ENCODE results near the gene NUBPL.
A peak's percentile ranks its signal among the peaks of the same experiment; 100 is the strongest.
"Not testable (repeated sequence)": the region's sequence is repeated elsewhere in the genome, so short reads cannot be mapped to it uniquely, and the experiment has no call there.

Gene NUBPL

DNA sequence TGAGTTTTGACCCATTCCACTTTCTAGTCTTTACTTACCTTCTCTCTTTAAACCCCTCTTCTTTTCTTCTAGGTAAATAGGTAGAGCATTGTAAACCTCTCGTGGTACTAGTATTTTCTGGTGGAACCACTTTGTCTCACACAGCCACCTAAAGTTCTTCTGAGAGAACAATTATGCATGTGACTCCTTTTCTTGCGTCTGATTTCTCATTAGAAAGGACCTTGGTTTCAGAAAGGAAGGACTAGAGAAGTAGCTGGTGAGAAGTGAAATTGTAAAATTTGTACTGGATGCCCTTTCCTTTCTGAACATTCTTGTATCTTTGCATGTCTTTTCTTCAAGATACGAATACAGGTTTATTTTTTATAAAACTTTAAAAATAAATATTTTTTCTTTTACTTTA is 99.0 kb downstream of the NUBPL start:
- intact Hi-C loops (cut with DNase I): no loop called here
- DNase-seq: no peak

DNA sequence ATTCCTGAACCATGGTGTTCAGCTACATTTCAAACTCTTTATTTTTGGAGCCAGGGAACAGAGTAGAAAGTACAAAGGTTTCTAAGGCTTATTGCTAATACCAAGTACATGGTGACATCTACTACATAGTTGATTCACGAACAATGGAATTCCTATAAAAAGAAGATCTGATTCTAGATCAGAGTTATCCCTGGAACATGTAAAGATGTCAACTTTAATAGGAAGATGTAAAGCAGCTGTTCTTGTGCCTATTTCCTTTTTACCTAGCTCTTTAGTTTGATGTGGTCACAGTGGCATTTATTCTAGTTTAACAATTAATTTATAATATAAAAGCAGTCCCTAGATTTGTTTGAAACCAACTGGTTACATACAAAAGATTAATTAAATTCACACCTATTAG is 99.5 kb downstream of the NUBPL start:
- DNase-seq: no peak
- intact Hi-C loops (cut with DNase I): no loop called here

DNA sequence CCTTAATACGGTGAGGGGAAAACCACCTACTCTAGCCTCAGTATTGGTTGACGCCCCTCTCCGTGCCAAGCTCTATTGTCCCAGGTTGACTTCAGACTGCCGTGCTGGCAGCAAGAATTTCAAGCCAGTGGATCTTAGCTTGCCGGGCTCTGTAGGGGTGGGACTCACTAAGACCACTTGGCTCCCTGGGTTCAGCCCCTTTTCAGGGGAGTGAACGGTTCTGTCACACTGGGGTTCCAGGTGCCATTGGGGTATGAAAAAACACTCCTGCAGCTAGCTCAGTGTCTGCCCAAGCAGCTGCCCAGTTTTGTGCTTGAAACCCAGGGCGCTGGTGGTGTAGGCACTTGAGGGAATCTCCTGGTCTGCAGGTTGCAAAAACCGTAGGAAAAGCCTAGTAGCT is 107.1 kb downstream of the NUBPL start:
- intact Hi-C loops (cut with DNase I): no loop called here
- DNase-seq: peak in 1 of 10 donors; percentile 49

DNA sequence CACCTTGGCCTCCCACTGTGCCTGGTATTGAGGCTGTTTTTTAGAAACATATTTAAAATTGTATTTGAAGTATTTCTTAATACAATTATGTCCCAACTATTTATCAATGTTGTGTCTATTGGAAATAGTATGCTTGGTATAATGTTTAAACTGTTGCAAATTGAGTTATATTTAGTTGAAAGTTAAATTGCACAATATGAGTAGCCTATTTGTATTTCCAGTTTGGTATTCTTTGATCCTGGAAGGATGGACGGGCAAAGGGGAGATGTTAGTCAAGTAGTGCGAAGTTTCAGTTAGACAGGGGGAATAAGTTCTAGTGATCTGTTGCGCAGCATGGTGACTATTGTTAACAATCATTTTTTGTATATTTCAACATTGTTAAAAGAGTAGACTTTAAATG is 111.5 kb downstream of the NUBPL start:
- intact Hi-C loops (cut with DNase I): no loop called here
- no peak for DNase-seq

DNA sequence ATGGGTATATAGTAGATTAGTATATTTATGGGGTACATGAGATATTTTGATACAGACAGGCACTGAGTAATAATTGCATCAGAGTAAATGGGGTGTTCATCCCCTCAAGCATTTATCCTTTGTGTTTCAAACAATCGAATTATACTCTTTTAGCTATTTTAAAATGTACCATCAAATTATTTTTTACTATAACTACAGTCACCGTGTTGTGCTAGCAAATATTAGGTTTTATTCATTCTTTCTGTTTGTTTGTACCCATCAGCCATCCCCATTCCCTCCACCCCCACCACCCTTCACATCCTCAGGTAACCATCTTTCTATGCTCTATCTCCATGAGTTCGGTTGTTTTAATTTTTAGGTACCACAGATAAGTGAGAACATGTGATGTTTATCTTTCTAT is 115.8 kb downstream of the NUBPL start:
- intact Hi-C loops (cut with DNase I): no loop called here
- DNase-seq: no peak

DNA sequence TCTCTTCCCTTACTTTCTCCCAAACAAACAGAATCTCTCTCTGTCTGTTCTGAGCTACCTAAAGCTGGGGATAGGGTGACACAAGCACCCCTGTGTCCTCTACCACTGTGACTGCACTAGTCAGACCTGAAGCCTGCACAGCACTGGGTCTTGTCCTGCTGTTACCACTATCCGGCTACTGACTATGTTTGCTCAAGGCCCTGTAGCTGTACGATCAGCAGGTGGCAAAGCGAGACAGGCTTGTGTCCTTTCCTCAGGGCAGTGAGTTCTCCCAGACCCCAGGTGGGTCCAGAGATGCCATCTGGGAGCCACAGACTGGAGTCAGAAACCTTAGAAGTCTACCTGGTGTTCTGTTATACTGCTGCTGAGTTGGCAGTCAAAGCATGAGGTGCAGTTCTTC is 116.4 kb downstream of the NUBPL start:
- intact Hi-C loops (cut with DNase I): no loop called here
- DNase-seq: no peak

DNA sequence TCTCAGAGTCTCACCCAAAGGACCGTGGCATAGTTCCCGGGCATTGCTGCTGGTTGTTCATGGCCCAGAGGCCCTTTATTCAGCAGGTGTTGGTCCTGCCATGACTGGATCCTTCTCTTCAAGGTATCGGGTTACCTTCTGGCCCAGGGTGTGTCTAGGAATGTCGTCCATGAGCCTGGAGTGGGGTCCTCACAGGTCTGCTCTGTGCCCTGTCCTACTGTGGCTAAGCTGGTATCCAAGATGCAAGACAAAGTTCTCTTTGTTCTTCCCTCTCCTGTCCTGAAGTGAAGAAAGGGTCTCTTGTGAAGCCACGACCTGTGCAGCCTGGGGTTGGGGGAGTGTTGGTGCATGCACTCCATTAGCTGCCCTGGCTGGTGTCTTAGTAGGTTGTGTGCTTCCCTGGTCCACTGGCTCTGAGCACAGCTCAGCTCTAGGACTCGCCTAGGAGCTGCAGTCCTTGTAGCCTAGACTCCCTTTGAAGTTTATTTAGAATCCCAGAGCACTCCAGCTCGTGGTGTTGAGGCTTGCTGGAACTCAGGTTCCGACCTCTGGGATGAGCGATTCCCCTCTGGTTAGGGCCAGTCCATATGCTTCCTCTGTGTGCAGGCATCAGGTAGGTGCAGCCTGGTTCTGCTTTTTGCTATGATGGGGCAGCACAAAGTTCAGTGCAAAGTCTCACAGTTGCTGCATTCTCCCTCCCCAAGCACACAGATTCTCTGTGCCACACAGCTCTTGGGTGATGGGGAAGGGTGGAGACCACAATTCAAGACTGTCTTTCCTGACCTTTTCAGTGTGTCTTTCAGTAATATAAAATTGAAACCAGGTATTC is 117.4 kb downstream of the NUBPL start:
- DNase-seq: no peak
- intact Hi-C loops (cut with DNase I): no loop called here

DNA sequence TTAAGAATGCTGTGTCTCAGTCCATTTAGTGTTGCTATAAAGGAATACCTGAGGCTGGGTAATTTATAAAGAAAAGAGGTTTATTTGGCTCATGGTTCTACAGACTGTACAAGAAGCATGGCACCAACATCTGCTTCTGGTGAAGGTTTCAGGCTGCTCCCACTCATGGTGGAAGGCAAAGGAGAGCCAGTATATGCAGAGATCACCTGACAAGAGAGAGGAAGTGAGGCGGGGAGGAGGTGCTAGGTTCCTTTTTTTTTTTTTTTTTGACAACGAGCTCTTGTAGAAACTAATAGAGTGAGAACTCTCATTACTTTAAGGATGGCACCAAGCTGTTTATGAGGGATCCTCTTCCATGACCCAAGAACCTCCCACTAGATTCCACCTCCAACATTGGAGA is 121.6 kb downstream of the NUBPL start:
- DNase-seq: no peak
- intact Hi-C loops (cut with DNase I): no loop called here

DNA sequence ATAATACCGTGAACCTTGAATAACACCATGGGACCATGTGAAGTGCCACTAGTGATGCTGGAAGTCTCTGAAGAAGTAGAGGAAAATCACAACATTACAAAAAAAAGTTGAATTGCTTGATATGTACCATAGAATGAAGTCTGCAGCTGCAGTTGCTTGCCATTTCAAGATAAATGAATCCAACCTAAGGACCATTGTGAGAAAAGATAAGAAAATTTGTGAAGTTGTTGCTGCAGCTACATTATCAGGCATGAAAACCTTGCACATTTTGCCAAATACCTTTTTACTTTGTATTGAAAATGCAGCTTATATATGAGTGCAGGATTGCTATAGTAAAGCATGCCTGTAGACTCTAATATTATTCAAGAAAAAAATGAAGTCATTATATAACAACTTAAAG is 126.5 kb downstream of the NUBPL start:
- intact Hi-C loops (cut with DNase I): no loop called here

DNA sequence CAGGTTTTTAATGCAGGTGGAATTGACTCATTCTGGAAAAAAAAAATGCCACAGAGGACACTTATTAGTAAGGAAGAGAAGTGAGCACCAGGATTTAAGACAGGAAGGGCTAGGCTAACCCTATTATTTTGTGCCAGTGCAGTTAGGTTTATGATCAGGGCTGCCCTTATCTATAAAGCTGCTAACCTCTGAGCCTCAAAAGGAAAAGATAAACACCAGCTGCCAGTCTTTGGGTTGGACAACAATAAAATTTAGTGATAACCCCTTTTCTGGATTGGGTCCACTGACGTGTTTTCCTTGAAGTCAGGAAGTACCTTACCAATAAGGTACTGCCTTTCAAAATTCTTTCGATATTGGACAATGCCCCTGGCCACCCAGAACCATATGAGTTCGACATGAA is 128.9 kb downstream of the NUBPL start:
- intact Hi-C loops (cut with DNase I): no loop called here
- DNase-seq: no peak

More for the DNA sequence above, 126.5 kb downstream of the NUBPL start:
- DNase-seq: no peak

DNA sequence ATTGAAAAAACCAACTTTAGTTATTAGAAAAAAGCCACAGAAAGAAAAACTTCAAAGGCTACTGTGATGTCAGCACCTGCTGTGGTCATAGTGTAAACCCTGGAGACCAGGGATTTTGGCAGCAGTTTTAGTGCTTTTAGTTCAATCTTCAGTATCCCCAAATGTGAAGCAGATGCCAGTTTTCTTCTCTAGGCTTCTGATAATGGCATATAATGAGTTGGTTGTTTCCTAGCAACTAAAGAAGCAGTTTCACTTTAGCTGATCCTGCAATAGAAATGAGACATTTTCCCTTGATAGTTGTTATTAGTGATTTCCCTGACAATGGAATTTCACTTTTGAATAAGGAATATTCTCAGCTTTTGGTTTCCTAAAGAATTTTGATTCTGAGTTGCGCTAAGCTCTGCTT is 131.2 kb downstream of the NUBPL start:
- no peak for DNase-seq
- intact Hi-C loops (cut with DNase I): no loop called here

DNA sequence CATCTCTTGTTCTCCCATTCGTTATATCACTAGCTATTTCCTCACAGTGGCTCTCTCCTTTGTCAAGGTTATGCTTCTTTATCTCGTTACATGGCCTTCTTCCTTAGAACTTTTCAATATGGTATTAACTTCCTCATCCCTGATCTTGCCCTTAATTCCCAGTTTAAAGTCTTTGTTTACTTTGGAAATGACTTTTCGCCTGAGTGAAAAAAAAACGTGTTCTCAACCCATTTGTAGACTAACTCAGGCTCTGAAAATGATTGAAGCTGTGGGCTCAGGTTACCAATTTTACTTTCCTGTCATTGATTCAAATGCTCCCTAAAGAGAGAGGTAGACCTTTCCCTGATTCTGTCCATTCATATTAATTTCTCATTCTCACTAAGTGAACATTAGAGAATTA is 135.2 kb downstream of the NUBPL start:
- intact Hi-C loops (cut with DNase I): no loop called here
- DNase-seq: no peak

DNA sequence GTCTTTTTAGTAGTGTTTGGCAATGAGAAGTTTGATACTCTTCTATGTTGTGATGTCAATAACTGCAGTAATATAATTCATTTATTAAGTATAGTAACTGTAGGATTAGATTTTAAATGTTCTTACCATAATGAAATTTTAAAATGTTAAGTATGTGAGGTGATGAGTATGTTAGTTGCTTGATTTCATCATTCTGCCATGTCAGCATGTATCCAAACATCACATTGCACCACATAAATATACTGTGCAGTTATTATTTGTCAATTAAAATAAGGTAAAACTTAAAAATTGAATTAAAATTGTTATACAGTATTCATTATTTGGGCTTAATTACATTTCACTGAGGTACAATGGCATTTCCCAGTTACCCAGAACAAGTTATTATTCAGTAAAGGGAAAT is 138.6 kb downstream of the NUBPL start:
- intact Hi-C loops (cut with DNase I): no loop called here

DNA sequence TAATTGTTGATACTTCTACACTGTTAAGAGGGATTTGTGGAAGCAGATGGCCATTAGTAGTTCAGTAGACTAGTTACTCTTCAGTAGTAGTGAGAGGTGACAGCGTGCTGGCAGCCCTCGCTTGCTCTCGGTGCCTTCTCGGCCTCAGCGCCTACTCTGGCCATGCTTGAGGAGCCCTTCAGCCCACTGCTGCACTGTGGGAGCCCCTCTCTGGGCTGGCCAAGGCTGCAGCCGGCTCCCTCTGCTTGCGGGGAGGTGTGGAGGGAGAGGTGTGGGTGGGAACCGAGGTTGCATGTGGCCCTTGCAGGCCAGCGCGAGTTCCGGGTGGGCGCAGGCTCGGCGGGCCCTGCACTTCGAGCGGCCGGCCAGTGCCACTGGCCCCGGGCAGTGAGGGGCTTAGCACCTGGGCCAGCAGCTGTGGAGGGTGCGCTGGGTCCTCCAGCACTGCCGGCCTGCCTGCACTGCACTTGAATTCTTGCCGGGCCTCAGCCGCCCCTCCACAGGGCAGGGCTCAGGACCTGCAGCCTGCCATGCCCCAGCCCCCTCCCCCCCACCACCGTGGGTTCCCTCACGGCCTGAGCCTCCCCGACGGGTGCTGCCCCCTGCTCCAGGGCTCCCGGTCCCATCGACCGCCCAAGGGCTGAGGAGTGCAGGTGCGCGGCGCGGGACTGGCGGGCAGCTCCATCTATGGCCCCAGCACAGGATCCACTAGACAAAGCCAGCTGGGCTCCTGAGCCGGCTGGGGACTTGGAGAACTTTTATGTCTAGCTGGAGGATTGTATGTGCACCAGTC is 139.3 kb downstream of the NUBPL start:
- intact Hi-C loops (cut with DNase I): no loop called here
- peak in 1 of 10 donors; percentile 68 for DNase-seq

More for the DNA sequence above, 138.6 kb downstream of the NUBPL start:
- DNase-seq: no peak

DNA sequence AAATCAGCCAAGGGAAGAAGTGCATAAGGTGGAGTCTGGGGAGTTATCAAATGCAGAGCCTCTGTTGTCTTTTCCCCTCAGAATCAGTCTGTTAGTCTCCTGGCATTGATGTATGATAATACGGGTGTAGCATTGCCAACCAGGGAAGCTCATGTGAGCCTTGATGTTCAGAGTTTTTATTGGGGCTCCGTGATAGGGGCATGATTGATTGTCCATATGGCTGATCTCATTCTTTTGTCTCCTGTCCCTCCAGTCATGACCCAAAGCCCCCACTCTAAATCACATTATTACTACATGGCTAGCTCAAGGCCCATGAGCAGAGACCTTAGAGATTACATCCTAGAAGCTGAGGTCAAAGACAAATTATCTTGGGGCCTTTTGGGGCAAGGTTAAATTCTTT is 140.9 kb downstream of the NUBPL start:
- intact Hi-C loops (cut with DNase I): no loop called here
- DNase-seq: no peak

DNA sequence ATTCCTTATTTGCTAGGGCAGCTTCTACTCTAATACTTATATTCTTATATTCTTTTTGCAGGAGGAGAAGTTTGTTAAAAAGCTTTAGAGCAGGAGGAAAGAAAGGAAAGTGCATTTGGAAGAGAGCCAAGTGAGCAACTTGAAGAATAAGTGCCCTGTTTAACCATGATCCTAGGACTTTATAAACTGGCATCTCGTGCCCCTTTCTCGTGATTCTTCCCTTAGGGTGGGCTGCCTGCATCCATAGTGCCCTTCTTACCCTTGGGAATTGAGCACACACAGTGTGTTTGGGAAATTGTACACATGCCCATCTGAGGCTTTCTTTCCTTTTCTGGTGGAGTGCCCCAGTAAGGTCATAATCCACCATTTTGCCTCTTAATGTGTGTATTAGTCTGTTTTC is 141.9 kb downstream of the NUBPL start:
- intact Hi-C loops (cut with DNase I): no loop called here

DNA sequence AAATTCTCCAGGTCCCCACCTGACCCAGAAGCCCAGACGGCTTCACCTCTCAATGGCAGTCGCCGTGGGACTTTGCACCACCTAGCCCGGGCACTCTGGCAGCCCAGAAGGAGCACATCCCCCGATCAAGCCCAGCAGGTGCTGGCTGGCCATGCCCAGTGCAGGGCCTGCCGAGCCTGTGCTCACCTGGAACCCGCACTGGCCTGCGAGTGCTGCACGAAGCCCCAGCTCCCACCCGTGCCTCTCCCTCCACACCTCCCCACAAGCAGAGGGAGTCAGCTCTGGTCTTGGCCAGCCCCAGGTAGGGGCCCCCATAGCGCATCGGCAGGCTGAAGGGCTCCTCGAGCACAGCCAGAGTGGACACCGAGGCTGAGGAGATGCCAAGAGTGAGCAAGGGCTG is 144.5 kb downstream of the NUBPL start:
- DNase-seq: peak in 1 of 10 donors; percentile 69
- intact Hi-C loops (cut with DNase I): no loop called here

More for the DNA sequence above, 141.9 kb downstream of the NUBPL start:
- DNase-seq: no peak

DNA sequence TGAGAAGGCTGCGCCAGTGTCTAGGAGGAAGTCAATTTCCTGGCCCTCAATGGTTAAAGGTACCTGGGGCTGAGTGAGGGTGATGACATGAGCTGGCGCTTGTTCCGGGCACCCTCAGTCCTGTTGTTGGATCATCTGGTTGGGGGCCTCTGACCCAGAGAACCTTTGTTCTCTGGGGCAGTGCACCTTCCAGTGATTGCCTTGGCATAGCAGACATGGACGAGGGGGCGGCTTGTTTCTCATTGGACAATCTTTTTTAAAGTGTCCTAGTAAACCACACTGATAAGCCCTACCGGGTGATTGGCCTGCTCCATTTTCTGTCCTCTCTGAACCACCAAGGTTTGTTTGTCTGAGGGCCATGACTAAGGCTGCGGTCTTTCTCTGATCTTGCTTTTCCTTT is 147.5 kb downstream of the NUBPL start:
- intact Hi-C loops (cut with DNase I): not testable (repeated sequence)

DNA sequence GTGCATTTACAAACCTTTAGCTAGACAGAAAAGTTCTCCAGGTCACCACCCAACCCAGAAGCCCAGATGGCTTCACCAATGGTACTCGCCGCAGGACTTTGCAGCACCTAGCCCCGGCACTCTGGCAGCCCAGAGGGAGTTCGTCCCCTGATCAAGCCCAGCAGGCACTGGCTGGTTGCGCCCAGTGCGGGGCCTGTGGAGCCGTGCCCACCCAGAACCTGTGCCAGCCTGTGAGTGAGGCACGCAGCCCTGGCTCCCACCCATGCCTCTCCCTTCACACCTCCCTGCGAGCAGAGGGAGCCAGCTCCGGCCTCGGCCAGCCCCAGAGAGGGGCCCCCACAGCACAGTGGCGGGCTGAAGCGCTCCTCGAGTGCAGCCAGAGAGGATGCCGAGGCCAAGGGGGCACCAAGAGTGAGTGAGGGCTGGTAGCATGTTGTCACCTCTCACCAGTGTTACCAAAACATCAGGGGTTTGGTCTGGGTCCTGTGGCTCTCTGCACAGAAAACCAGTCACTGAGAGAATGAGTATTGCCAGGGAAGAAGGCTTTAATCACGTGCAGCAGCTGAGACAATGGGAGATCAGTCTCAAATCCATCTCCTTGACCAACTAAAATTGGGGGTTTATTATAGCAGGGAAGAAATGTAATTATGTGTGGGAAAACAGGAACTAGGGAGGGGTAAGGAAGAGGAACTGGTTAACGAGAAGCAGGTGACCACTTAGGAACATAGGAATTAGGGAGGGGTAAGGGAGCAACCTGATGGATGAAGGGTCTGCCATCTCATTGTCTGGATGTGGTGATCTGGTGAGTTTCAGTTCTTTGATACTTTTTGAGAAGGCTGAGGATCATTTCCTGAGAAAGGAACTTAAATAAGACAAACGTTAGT is 151.3 kb downstream of the NUBPL start:
- DNase-seq: peak in 2 of 10 donors; percentile 60 to 75
- intact Hi-C loops (cut with DNase I): no loop called here

More for the DNA sequence above, 147.5 kb downstream of the NUBPL start:
- DNase-seq: not testable (repeated sequence)

DNA sequence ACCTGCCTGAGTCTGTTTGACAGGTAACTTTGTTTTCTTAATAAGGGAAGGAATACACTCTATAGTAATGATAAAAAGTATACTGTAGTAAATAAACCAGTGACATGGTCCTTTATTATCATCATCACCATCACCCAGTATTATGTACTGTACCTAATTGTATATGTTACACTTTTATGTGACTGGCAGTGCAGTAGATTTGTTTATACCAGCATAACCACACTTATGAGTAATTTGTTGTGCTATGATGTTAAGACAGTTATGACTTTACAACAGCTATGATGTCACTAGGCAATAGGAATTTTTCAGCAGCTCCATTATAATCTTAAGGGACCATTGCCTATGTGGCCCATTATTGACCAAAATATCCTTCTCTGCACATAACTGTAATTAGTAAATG is 155.0 kb downstream of the NUBPL start:
- intact Hi-C loops (cut with DNase I): no loop called here
- no peak for DNase-seq
